GM23248 (cell line): ENCODE results near the gene PIP5K1B. TPM values are rescaled to one million over a fixed set of nuclear protein-coding genes. Genes with fewer than 3 reads are reported as not detected.

Source experiments
- DNase-seq: peaks from one replicate; pipeline ENCODE4 v3.0.0-alpha.2; 2015
- H2AFZ ChIP-seq: fragments of 200-600 bp; sonication (generic); 2 replicates; pipeline ENCODE4 v1.6.1; 2016; ENCODE audit warnings: antibody characterized with exemption
- H3F3A ChIP-seq: fragments of 200-600 bp; sonication (generic); 2 replicates; pipeline ENCODE4 v1.6.1; 2016; ENCODE audit warnings: mild to moderate bottlenecking, antibody characterized with exemption, mixed run types; ENCODE audit not compliant: insufficient read depth
- H3K27ac ChIP-seq: fragments of 200-600 bp; sonication (generic); 2 replicates; pipeline ENCODE4 v1.5.1; 2016; ENCODE audit warnings: mild to moderate bottlenecking
- H3K27me3 ChIP-seq: fragments of 200-600 bp; sonication (generic); replicated peaks from 2 replicates; pipeline ENCODE4 v1.6.1; 2016; ENCODE audit warnings: mild to moderate bottlenecking; ENCODE audit not compliant: insufficient read depth
- H3K36me3 ChIP-seq: fragments of 200-600 bp; sonication (generic); 2 replicates; pipeline ENCODE4 v1.6.1; 2016; ENCODE audit warnings: low read depth, mild to moderate bottlenecking
- H3K4me1 ChIP-seq: fragments of 200-600 bp; sonication (generic); 2 replicates; pipeline ENCODE4 v1.6.1; 2016; ENCODE audit warnings: mild to moderate bottlenecking; ENCODE audit not compliant: insufficient read depth
- H3K4me2 ChIP-seq: fragments of 200-600 bp; sonication (generic); one replicate; pipeline ENCODE4 v1.6.1; 2016; ENCODE audit warnings: mild to moderate bottlenecking; ENCODE audit not compliant: unreplicated experiment
- H3K4me3 ChIP-seq: fragments of 200-600 bp; sonication (generic); 2 replicates; pipeline ENCODE4 v1.5.1; 2016; ENCODE audit warnings: mild to moderate bottlenecking
- H3K79me2 ChIP-seq: fragments of 200-600 bp; sonication (generic); 2 replicates; pipeline ENCODE4 v1.6.1; 2016; ENCODE audit warnings: mild to moderate bottlenecking; ENCODE audit not compliant: insufficient read depth
- H3K9ac ChIP-seq: fragments of 200-600 bp; sonication (generic); 2 replicates; pipeline ENCODE4 v1.6.1; 2016; ENCODE audit warnings: mild to moderate bottlenecking
- H3K9me2 ChIP-seq: fragments of 200-600 bp; sonication (generic); 2 replicates; pipeline ENCODE4 v1.6.1; 2016; ENCODE audit warnings: mixed run types, mild to moderate bottlenecking, moderate library complexity; ENCODE audit not compliant: insufficient read depth
- H3K9me3 ChIP-seq: fragments of 200-600 bp; sonication (generic); one replicate; pipeline ENCODE4 v1.6.1; 2017; ENCODE audit warnings: low read depth
- H4K20me1 ChIP-seq: fragments of 200-600 bp; sonication (generic); 2 replicates; pipeline ENCODE4 v1.6.0; 2016; ENCODE audit not compliant: insufficient read depth
- EZH2 ChIP-seq: fragments of 200-600 bp; sonication (generic); IDR thresholded peaks from 2 replicates; pipeline ENCODE4 v1.6.1; 2018; ENCODE audit warnings: antibody characterized with exemption, mild to moderate bottlenecking; ENCODE audit not compliant: insufficient read depth, poor library complexity, severe bottlenecking
- EZH2phosphoT487 ChIP-seq: fragments of 200-600 bp; sonication (generic); IDR thresholded peaks from 2 replicates; pipeline ENCODE4 v1.6.1; 2018; ENCODE audit warnings: antibody characterized with exemption, moderate library complexity, mild to moderate bottlenecking, low read depth; ENCODE audit not compliant: insufficient read depth
- WGBS, 2 experiments: methylation state at CpG; one replicate each; pipeline ENCODE4 v1.1.6; 2015 to 2017; ENCODE audit warnings: low lambda C conversion rate in 2 of 2, low coverage in 1 of 2; ENCODE audit errors: missing lambda C conversion rate in 2 of 2; 5-methylcytosine and 5-hydroxymethylcytosine counted together
- in situ Hi-C: fragments of 300-500 bp; cut with MboI; formaldehyde crosslinking; loops from 2 replicates; pipeline ENCODE4 v1.15.0; 2020
- polyA plus RNA-seq: library from polyadenylated mRNA; unstranded; fragments of >200 nt; fragmentation: Nextera tagmentation; extraction: Ambion mirVana; gene quantifications from 2 replicates; pipeline ENCODE4 v1.2.1, GENCODE V29; 2016
- total RNA-seq: library from RNA; depleted of rRNA; stranded (reverse); fragments of >200 nt; shearing (Covaris generic); gene quantifications from 2 replicates; pipeline ENCODE4 v1.2.3, GENCODE V29; 2014

The PIP5K1B gene
- total and polyA plus RNA-seq, 2 experiments from 2014 or later: not detected

- no peak overlapping the region for H2AFZ ChIP-seq
- no peaks in the 10 kb centered on the region for H3F3A ChIP-seq
- WGBS, 2 experiments: 36 to 39% methylated on average over 4 of the region's 4 CpGs
- in situ Hi-C loops: no loop called here
- no peak overlapping the region for H3K9ac ChIP-seq
- H3K79me2 ChIP-seq: no peaks in the 10 kb centered on the region
- H3K36me3 ChIP-seq: no peaks in the 10 kb centered on the region
- H4K20me1 ChIP-seq: no peaks in the 10 kb centered on the region
- no peak overlapping the region for H3K4me2 ChIP-seq
- no peak overlapping the region for H3K27ac ChIP-seq
- H3K9me3 ChIP-seq: no peaks in the 10 kb centered on the region
- TF ChIP-seq EZH2phosphoT487 (no peak), EZH2 (no peak)
- H3K27me3 ChIP-seq: peaks cover 5% of the 10 kb centered on the region
- H3K9me2 ChIP-seq: 0 out of 2 replicates have a peak, but pooled peaks cover 2% of the 10 kb centered on the region
- no peak for DNase-seq
- H3K4me1 ChIP-seq: no peaks in the 10 kb centered on the region
- H3K4me3 ChIP-seq: no peak overlapping the region
Observed at GRCh38 chr9:68714416-68715180, 9.6 kb downstream of the PIP5K1B start.

- DNase-seq: no peak
- H3K9me2 ChIP-seq: 0 out of 2 replicates have a peak, but pooled peaks cover 2% of the 10 kb centered on the region
- H3K79me2 ChIP-seq: no peaks in the 10 kb centered on the region
- H4K20me1 ChIP-seq: no peaks in the 10 kb centered on the region
- H3K9ac ChIP-seq: no peak overlapping the region
- in situ Hi-C loops: no loop called here
- H3K4me1 ChIP-seq: no peaks in the 10 kb centered on the region
- H3K4me3 ChIP-seq: no peak overlapping the region
- no peak overlapping the region for H3K4me2 ChIP-seq
- H2AFZ ChIP-seq: no peak overlapping the region
- no peaks in the 10 kb centered on the region for H3K36me3 ChIP-seq
- no peak overlapping the region for H3K27ac ChIP-seq
- no peaks in the 10 kb centered on the region for H3K9me3 ChIP-seq
- H3K27me3 ChIP-seq: peaks cover 5% of the 10 kb centered on the region
- TF ChIP-seq EZH2: no peak
- no peak for TF ChIP-seq EZH2phosphoT487
- no peaks in the 10 kb centered on the region for H3F3A ChIP-seq
- 8 to 22% methylated on average over 2 of the region's 2 CpGs for WGBS, 2 experiments
Observed at GRCh38 chr9:68715181-68715456, 10.1 kb downstream of the PIP5K1B start.

DNA sequence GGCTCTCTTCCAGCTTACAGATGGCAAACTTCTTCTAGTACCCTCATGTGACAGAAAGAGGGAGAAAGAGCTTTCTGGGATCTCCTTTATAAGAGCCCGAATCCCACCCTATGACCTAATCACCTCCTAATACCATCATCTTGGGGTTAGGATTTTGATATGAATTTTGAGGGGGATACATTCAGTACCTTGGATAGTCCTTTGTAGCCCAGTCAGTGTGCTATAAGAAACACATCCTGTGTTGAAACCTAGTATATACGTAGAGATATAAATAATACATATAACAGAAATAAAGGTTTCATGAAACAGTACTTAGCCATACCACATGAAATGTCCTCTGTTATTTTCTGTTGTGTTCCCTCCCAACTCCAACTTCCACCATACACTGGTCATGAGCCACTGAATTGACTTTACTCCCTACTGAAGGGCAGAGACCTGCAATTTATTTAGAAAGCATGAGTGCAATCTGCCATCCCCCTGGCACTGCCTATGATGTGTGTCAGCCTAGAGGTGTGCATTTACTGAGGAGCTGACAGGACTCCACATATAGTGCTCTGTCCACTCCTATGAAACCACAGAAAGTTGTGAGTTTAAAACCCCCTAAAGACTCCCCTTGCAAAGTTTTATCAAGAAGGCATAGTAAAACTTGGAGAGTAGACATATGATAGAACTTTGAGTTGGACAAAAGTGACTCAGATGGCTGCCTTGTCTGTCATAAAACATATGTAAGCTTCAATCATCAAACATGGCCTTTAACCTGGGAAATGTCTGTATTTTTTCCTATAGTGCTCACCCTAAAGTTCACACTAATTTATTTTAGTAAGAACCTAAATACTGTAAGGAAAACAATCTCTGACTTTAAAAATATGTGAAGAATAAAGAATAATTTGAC, 12.8 kb downstream of the PIP5K1B start:
- Histone ChIP-seq H3K9me3 (no peaks in the 10 kb centered on the region), H3K4me1 (no peaks in the 10 kb centered on the region), H2AFZ (no peak overlapping the region), H3K27me3 (no peaks in the 10 kb centered on the region), H3K36me3 (no peaks in the 10 kb centered on the region), H3K27ac (no peak overlapping the region), H3K9me2 (no peaks in the 10 kb centered on the region), H4K20me1 (no peaks in the 10 kb centered on the region), H3K4me2 (no peak overlapping the region), H3K79me2 (no peaks in the 10 kb centered on the region), H3F3A (no peaks in the 10 kb centered on the region), H3K4me3 (no peak overlapping the region), H3K9ac (no peak overlapping the region)
- no peak for DNase-seq
- no peak for TF ChIP-seq EZH2
- no peak for TF ChIP-seq EZH2phosphoT487
- WGBS, 2 experiments: 34 to 36% methylated on average over 2 of the region's 2 CpGs
- in situ Hi-C loops: no loop called here

DNA sequence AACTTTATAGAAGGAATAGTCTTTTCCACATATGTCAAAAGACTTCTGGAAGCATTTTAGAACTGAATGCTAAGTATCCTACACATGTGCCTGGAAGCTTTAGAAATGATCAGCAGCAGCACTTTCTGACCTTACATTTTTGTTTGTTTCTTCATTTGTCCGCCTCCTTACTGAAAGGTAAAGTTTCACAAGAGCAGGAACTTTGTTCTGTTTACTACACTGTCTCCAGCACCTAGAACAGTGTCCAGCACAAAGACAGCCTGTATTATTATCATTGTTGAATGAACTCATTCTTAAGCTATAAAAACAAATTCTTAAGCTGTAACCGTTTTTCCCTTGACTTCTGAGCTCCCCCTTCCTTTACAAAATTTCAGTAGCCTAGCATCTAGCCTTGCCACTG, 14.8 kb downstream of the PIP5K1B start:
- no peak for DNase-seq
- Histone ChIP-seq H3K36me3 (no peaks in the 10 kb centered on the region), H3K4me2 (no peak overlapping the region), H3K79me2 (no peaks in the 10 kb centered on the region), H2AFZ (no peak overlapping the region), H3K9me3 (no peaks in the 10 kb centered on the region), H3K27me3 (no peaks in the 10 kb centered on the region), H3K9ac (no peak overlapping the region), H3F3A (no peaks in the 10 kb centered on the region), H3K27ac (no peak overlapping the region), H4K20me1 (no peaks in the 10 kb centered on the region), H3K9me2 (no peaks in the 10 kb centered on the region), H3K4me3 (no peak overlapping the region), H3K4me1 (no peaks in the 10 kb centered on the region)
- in situ Hi-C loops: no loop called here
- TF ChIP-seq EZH2phosphoT487 (no peak), EZH2 (no peak)
- WGBS, 2 experiments: 4 to 9% methylated on average over 2 of the region's 2 CpGs
